PC-9 (cell line): ENCODE measurements around the gene NTM.

Experiments used
- CTCF ChIP-seq: fragments of 200-600 bp; sonication (generic); conservative IDR thresholded peaks from 2 replicates; pipeline ENCODE4 v1.6.1; 2017; ENCODE audit warnings: mixed run types, antibody characterized with exemption, mild to moderate bottlenecking, moderate library complexity
- EZH2 ChIP-seq: fragments of 200-600 bp; sonication (generic); IDR thresholded peaks from 2 replicates; pipeline ENCODE4 v1.8.0; 2017; ENCODE audit warnings: antibody characterized with exemption, low read depth

GRCh38 chr11:132311703-132312102 lies 941.3 kb downstream of the NTM start:
- TF ChIP-seq CTCF (no peak), EZH2 (no peak)
